C4-2B (cell line): ENCODE data around the gene GSTO1.

Experiments
- ZFX ChIP-seq: fragments of 450-650 bp; IDR thresholded peaks from 2 replicates; pipeline ENCODE4 v1.6.1; 2017
- TF ChIP-seq, protein P1 (sequence below): fragments of 450-650 bp; conservative IDR thresholded peaks from 2 replicates; pipeline ENCODE4 v1.5.1; 2017; ENCODE audit warnings: mild to moderate bottlenecking

GRCh38 chr10:104297697-104298660, 43.3 kb downstream of the GSTO1 start:
- TF ChIP-seq, protein P1, sequence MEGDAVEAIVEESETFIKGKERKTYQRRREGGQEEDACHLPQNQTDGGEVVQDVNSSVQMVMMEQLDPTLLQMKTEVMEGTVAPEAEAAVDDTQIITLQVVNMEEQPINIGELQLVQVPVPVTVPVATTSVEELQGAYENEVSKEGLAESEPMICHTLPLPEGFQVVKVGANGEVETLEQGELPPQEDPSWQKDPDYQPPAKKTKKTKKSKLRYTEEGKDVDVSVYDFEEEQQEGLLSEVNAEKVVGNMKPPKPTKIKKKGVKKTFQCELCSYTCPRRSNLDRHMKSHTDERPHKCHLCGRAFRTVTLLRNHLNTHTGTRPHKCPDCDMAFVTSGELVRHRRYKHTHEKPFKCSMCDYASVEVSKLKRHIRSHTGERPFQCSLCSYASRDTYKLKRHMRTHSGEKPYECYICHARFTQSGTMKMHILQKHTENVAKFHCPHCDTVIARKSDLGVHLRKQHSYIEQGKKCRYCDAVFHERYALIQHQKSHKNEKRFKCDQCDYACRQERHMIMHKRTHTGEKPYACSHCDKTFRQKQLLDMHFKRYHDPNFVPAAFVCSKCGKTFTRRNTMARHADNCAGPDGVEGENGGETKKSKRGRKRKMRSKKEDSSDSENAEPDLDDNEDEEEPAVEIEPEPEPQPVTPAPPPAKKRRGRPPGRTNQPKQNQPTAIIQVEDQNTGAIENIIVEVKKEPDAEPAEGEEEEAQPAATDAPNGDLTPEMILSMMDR, result peak; percentile 48
- TF ChIP-seq ZFX, result no peak
